Activated CD4-positive, CD25-positive, alpha-beta regulatory T cell treated with anti-CD3 and anti-CD28 coated beads, Interleukin-2, amount 50 U/mL, for 24 hours (primary cell): ENCODE results near the gene SPATA31D4.
"Not testable (repeated sequence)": the region's sequence is repeated elsewhere in the genome, so short reads cannot be mapped to it uniquely, and the experiment has no call there.

Experiments
- ATAC-seq, 2 donors: fragments of 150-1000 bp; cut with Tn5 transposase; one replicate each; pipeline ENCODE4 v1.10.0; 2021; ENCODE audit warnings: mild to moderate bottlenecking in 1 of 2, moderate library complexity in 1 of 2

The SPATA31D4 gene

GRCh38 chr9:81928305-81928704, at the start of gene SPATA31D4:
Gene SPATA31D4 (plus strand): TSS chr9:81928428. CDS start chr9:81928514, 86 bp downstream.
- ATAC-seq = not testable (repeated sequence)

GRCh38 chr9:81878530-81878929, 49.7 kb upstream of the SPATA31D4 start:
- ATAC-seq = no peak

GRCh38 chr9:81879501-81879916, 48.7 kb upstream of the SPATA31D4 start:
- no peak for ATAC-seq

GRCh38 chr9:81885602-81886001, 42.6 kb upstream of the SPATA31D4 start:
- no peak for ATAC-seq

GRCh38 chr9:81886665-81887064, 41.6 kb upstream of the SPATA31D4 start:
- ATAC-seq = no peak

- no peak for ATAC-seq
These were observed 38.1 kb upstream of the SPATA31D4 start for GRCh38 chr9:81890104-81890503.

GRCh38 chr9:81892440-81892839, 35.8 kb upstream of the SPATA31D4 start:
- ATAC-seq = no peak

GRCh38 chr9:81893929-81894328, 34.3 kb upstream of the SPATA31D4 start:
- no peak for ATAC-seq

GRCh38 chr9:81894891-81895290, 33.3 kb upstream of the SPATA31D4 start:
- no peak for ATAC-seq

GRCh38 chr9:81896070-81896469, 32.2 kb upstream of the SPATA31D4 start:
- no peak for ATAC-seq

- ATAC-seq = no peak
These were observed 29.4 kb upstream of the SPATA31D4 start for GRCh38 chr9:81898851-81899250.

- ATAC-seq = no peak
These were observed 26.0 kb upstream of the SPATA31D4 start for GRCh38 chr9:81902196-81902595.

- no peak for ATAC-seq
These were observed 25.6 kb upstream of the SPATA31D4 start for GRCh38 chr9:81902626-81903025.

GRCh38 chr9:81906671-81907070, 21.6 kb upstream of the SPATA31D4 start:
- no peak for ATAC-seq

- ATAC-seq = no peak
These were observed 16.1 kb upstream of the SPATA31D4 start for GRCh38 chr9:81912135-81912534.

- no peak for ATAC-seq
These were observed 12.3 kb upstream of the SPATA31D4 start for GRCh38 chr9:81915801-81916505.

GRCh38 chr9:81918507-81918906, 9.7 kb upstream of the SPATA31D4 start:
- ATAC-seq = not testable (repeated sequence)

GRCh38 chr9:81930147-81930546, 1.9 kb downstream of the SPATA31D4 start:
- not testable (repeated sequence) for ATAC-seq

GRCh38 chr9:81933547-81933946, 5.3 kb downstream of the SPATA31D4 start:
- ATAC-seq = not testable (repeated sequence)

- not testable (repeated sequence) for ATAC-seq
These were observed 15.2 kb downstream of the SPATA31D4 start, which contains the start of gene SPATA31D3 for GRCh38 chr9:81943393-81943792. Gene SPATA31D3 (plus strand): TSS chr9:81943500. CDS start chr9:81943586, 86 bp downstream.

GRCh38 chr9:81948650-81949049, 20.4 kb downstream of the SPATA31D4 start:
- not testable (repeated sequence) for ATAC-seq

GRCh38 chr9:81953096-81953495, 24.9 kb downstream of the SPATA31D4 start:
- no peak for ATAC-seq

- ATAC-seq = no peak
These were observed 27.4 kb downstream of the SPATA31D4 start for GRCh38 chr9:81955625-81956024.
